ENCODE measurements around the gene CYP4X1. TPM values are rescaled to one million over a fixed set of nuclear protein-coding genes. Genes with fewer than 3 reads are reported as not detected.
"Not testable (repeated sequence)": the region's sequence is repeated elsewhere in the genome, so short reads cannot be mapped to it uniquely, and the experiment has no call there.

CYP4X1 gene
- total and polyA plus RNA-seq, 7 donors, result 0.60 to 7.5 (median 2.6) TPM; not detected in 1

DNA sequence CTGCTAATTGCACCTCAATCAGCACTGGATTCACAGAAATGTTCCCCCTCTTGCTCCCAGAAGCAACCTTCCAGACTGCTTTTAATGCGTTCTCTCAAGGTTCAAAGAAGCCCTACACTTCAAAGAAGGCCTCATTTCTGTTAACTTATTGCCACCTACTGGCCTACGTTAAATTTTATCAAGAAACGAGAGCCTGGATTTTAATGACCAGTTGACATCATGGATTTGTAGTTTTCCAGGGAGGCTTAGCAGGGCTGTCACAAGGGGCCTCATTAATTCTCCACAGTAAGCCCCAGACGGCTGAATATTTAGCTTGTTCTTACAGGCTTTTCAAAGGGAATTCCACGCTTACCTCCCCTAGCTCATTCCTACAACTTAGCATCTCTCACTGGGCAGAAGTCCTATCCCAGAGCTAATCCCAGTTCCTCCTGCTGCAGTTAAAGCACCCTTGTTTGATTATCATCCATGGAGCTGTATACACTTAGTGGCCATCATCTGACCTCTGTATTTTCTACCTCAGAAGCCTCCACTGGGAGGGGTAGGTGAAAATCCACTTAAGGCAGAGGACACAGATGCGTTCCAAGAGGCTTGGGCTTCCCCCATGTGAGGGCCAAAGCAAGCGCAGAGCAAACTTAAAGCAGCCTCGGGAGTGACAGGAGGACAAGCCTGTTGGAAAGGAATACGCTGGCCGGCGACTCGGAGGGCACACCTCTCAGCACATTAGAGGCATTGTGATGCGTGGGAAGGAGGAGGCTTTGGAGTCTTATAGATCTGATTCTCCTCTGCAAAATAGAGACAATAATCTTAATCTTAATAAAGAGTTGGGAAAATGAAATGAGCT is 32.2 kb upstream of the CYP4X1 start:
- WGBS, 2 donors, result 43 to 46% methylated on average over 13 of the region's 13 CpGs
- no peaks in the 10 kb centered on the region for H3K27me3 ChIP-seq
- no peak overlapping the region for H3K27ac ChIP-seq
- intact Hi-C loops (cut with DNase I), result no loop called here
- H3K36me3 ChIP-seq, result no peaks in the 10 kb centered on the region
- H3K9me3 ChIP-seq, result peaks cover 0 to 2% (median 0%) of the 10 kb centered on the region in 4 donors
- DNase-seq, result no peak
- no peaks in the 10 kb centered on the region for H3K4me1 ChIP-seq
- no peak overlapping the region for H3K4me3 ChIP-seq
- no peak for TF ChIP-seq EP300 (IDR thresholded peaks at IDR 0.05)
- no peak for TF ChIP-seq CTCF (IDR thresholded peaks at IDR 0.05)
- TF ChIP-seq POLR2A (IDR thresholded peaks at IDR 0.05), result no peak
- no peak for TF ChIP-seq POLR2AphosphoS5 (IDR thresholded peaks at IDR 0.05)

DNA sequence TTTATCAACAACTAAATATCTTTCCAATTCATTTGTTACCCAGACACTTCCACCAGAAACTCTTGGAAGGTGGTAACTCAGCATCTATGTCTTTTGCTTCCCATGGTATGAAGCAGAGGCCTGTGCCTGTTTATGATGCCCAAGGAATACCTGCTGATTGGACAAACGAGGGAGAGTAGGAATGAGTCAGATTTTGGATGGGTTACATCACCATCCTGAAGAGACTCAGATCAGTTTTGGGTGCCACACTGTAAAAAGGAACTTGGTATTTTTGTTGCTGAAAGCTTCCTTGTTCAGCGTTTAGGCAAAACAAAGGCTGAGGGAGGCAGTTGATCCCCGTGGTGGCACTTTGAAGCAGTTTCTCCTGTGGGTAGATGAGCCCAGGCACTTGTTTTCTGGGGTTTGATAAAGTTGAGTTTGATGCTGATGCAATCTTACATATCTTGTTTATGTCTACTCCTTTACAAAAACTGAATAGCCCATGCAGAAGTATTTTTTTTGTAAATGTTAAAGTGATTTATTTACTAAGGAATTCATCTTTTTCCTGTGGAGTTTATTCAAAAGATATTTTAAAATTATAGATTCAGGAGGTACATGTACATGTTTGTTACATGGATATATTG is 26.7 kb upstream of the CYP4X1 start:
- WGBS, 2 donors, result 39 to 42% methylated on average over 3 of the region's 3 CpGs
- TF ChIP-seq POLR2AphosphoS5 (IDR thresholded peaks at IDR 0.05), result no peak
- TF ChIP-seq POLR2A (IDR thresholded peaks at IDR 0.05), result no peak
- no peaks in the 10 kb centered on the region for H3K4me1 ChIP-seq
- no peak for DNase-seq
- peaks cover 0 to 2% (median 0%) of the 10 kb centered on the region in 4 donors for H3K9me3 ChIP-seq
- intact Hi-C loops (cut with DNase I), result no loop called here
- no peak overlapping the region for H3K27ac ChIP-seq
- no peaks in the 10 kb centered on the region for H3K36me3 ChIP-seq
- no peak overlapping the region for H3K4me3 ChIP-seq
- no peaks in the 10 kb centered on the region for H3K27me3 ChIP-seq

- Histone ChIP-seq H3K27ac (no peak overlapping the region), H3K27me3 (peaks cover 0 to 4% (median 0%) of the 10 kb centered on the region in 3 donors), H3K36me3 (no peaks in the 10 kb centered on the region), H3K4me1 (no peaks in the 10 kb centered on the region), H3K4me3 (no peak overlapping the region), H3K9me3 (no peaks in the 10 kb centered on the region)
- TF ChIP-seq POLR2A (IDR thresholded peaks at IDR 0.05), result no peak
- no peak for TF ChIP-seq POLR2AphosphoS5 (IDR thresholded peaks at IDR 0.05)
- TF ChIP-seq EP300 (IDR thresholded peaks at IDR 0.05), result no peak
- TF ChIP-seq CTCF (IDR thresholded peaks at IDR 0.05), result no peak
- no peak for DNase-seq
- 19 to 56% methylated on average over 1 of the region's 1 CpG for WGBS, 2 donors
- intact Hi-C loops (cut with DNase I), result no loop called here
These were observed 21.3 kb upstream of the CYP4X1 start for GRCh38 chr1:47002211-47002610.

DNA sequence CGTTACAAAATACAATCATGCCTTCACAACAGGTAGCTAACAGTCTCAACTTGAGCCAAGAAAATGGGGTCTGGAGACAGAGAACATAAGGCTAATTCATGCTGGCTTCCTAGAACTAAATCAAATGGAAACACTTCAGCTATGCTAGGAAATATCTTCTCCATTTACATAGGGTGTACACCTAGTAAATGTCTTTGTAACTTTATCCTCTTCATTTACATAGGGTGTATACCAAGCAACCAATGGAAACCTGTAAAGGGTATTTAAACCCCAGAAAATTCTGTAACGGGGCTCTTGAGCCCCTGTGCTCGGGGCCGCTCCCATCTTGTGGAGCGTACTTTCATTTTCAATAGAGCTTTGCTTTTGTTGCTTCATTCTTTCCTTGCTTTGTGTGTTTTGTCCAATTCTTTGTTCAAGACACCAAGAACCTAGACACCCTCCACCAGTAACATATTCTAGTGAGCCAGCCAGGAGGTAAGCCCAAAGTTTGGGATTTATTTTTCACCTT is 19.5 kb upstream of the CYP4X1 start:
- TF ChIP-seq CTCF (IDR thresholded peaks at IDR 0.05) (no peak), POLR2A (IDR thresholded peaks at IDR 0.05) (no peak), EP300 (IDR thresholded peaks at IDR 0.05) (no peak), POLR2AphosphoS5 (IDR thresholded peaks at IDR 0.05) (no peak)
- H3K27ac ChIP-seq, result no peak overlapping the region
- H3K4me1 ChIP-seq, result no peaks in the 10 kb centered on the region
- no peaks in the 10 kb centered on the region for H3K9me3 ChIP-seq
- no peak for DNase-seq
- H3K4me3 ChIP-seq, result no peak overlapping the region
- H3K36me3 ChIP-seq, result no peaks in the 10 kb centered on the region
- intact Hi-C loops (cut with DNase I), result no loop called here
- H3K27me3 ChIP-seq, result peaks cover 0 to 4% (median 0%) of the 10 kb centered on the region in 3 donors
- 70 to 83% methylated on average over 5 of the region's 5 CpGs for WGBS, 2 donors

DNA sequence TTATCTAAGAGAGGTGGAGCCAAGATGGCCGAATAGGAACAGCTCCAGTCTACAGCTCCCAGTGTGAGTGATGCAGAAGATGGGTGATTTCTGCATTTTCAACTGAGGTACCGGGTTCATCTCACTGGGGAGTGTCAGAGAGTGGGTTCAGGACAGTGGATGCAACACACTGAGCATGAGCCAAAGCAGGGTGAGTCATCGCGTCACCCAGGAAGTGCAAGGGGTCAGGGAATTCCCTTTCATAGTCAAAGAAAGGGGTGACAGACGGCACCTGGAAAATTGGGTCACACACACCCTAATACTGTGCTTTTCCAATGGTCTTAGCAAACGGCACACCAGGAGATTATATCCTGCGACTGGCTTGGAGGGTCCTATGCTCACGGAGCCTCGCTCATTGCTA is 17.0 kb upstream of the CYP4X1 start:
- H3K27me3 ChIP-seq; H3K4me1 ChIP-seq; H3K36me3 ChIP-seq; DNase-seq; H3K9me3 ChIP-seq; H3K27ac ChIP-seq; H3K4me3 ChIP-seq; intact Hi-C loops (cut with DNase I): not testable (repeated sequence)
- 87 to 92% methylated on average over 9 of the region's 9 CpGs for WGBS, 2 donors

All from sigmoid colon (tissue), 7 donors.